Mesenchymal stem cell (in vitro differentiated cells and primary cell): ENCODE results near the gene LDLRAD3.

Source experiments
- DNase-seq: peaks from one replicate; pipeline ENCODE4 v3.0.0-alpha.2; 2013
- H2AFZ ChIP-seq: one replicate; pipeline ENCODE4 v1.6.1; 2013; ENCODE audit warnings: low read depth, mild to moderate bottlenecking, control low read depth, inconsistent platforms, low read length, moderate library complexity
- H2AK5ac ChIP-seq: 2 replicates; pipeline ENCODE4 v1.6.1; 2013; ENCODE audit warnings: low read length, moderate library complexity, mild to moderate bottlenecking, inconsistent platforms; ENCODE audit not compliant: severe bottlenecking
- H2BK120ac ChIP-seq: one replicate; pipeline ENCODE4 v1.6.1; 2013; ENCODE audit warnings: low read depth, mild to moderate bottlenecking, inconsistent platforms, low read length, moderate library complexity
- H2BK12ac ChIP-seq, 2 experiments: one replicate each; pipeline ENCODE4 v1.6.1; 2013; ENCODE audit warnings: inconsistent platforms in 2 of 2, low read length in 2 of 2, mild to moderate bottlenecking in 2 of 2, moderate library complexity in 2 of 2, control low read depth in 1 of 2
- H2BK15ac ChIP-seq: one replicate; pipeline ENCODE4 v1.6.1; 2013; ENCODE audit warnings: mild to moderate bottlenecking, low read depth, inconsistent platforms; ENCODE audit not compliant: poor library complexity, severe bottlenecking
- H2BK5ac ChIP-seq: 2 replicates; pipeline ENCODE4 v1.6.1; 2013; ENCODE audit warnings: low read depth, mild to moderate bottlenecking, low read length, control low read depth, inconsistent platforms; ENCODE audit not compliant: poor library complexity, severe bottlenecking
- H3K14ac ChIP-seq, 2 experiments: one replicate each; pipeline ENCODE4 v1.6.1; 2013; ENCODE audit warnings: inconsistent platforms in 2 of 2, low read length in 2 of 2, control low read depth in 1 of 2, mild to moderate bottlenecking in 1 of 2, moderate library complexity in 1 of 2
- H3K18ac ChIP-seq, 2 experiments: one replicate each; pipeline ENCODE4 v1.6.1; 2013; ENCODE audit warnings: inconsistent platforms in 2 of 2, low read length in 2 of 2, control low read depth in 1 of 2, low read depth in 1 of 2, mild to moderate bottlenecking in 1 of 2
- H3K23ac ChIP-seq, 2 experiments: one replicate each; pipeline ENCODE4 v1.6.1; 2013; ENCODE audit warnings: inconsistent platforms in 2 of 2, low read length in 2 of 2, mild to moderate bottlenecking in 2 of 2, moderate library complexity in 2 of 2, control low read depth in 1 of 2
- H3K27ac ChIP-seq: 2 replicates; pipeline ENCODE4 v1.5.1; 2013; ENCODE audit warnings: mild to moderate bottlenecking, moderate library complexity, low read length, control low read depth, inconsistent platforms; ENCODE audit not compliant: poor library complexity, severe bottlenecking
- H3K27me3 ChIP-seq, 2 experiments: 2 replicates each; pipeline versions ENCODE4 v1.6.1 to v1.7.0; 2013; ENCODE audit warnings: low read length in 2 of 2, mild to moderate bottlenecking in 2 of 2, moderate library complexity in 2 of 2, control low read depth in 1 of 2, inconsistent platforms in 1 of 2; ENCODE audit not compliant: control insufficient read depth in 1 of 2, insufficient read depth in 1 of 2
- H3K36me3 ChIP-seq, 2 experiments: 2 replicates each; pipeline versions ENCODE4 v1.6.1 to v1.7.0; 2013; ENCODE audit warnings: low read length in 2 of 2, control low read depth in 1 of 2, inconsistent platforms in 1 of 2, low read depth in 1 of 2, mild to moderate bottlenecking in 1 of 2; ENCODE audit not compliant: insufficient read depth in 2 of 2, control insufficient read depth in 1 of 2
- H3K4ac ChIP-seq, 2 experiments: one replicate each; pipeline ENCODE4 v1.6.1; 2013; ENCODE audit warnings: inconsistent platforms in 2 of 2, low read length in 2 of 2, mild to moderate bottlenecking in 2 of 2, moderate library complexity in 2 of 2, control low read depth in 1 of 2, low read depth in 1 of 2
- H3K4me1 ChIP-seq: 2 replicates; pipeline ENCODE4 v1.6.1; 2013; ENCODE audit warnings: low read depth, low read length, control low read depth; ENCODE audit not compliant: control insufficient read depth, insufficient read depth
- H3K4me2 ChIP-seq: 2 replicates; pipeline ENCODE4 v1.6.1; 2013; ENCODE audit warnings: low read length, mild to moderate bottlenecking, inconsistent platforms; ENCODE audit not compliant: poor library complexity, severe bottlenecking
- H3K4me3 ChIP-seq, 2 experiments: 2 replicates each; pipeline versions ENCODE4 v1.5.1 to v1.7.0; 2013; ENCODE audit warnings: low read length in 2 of 2, mild to moderate bottlenecking in 2 of 2, control low read depth in 1 of 2, low read depth in 1 of 2; ENCODE audit not compliant: insufficient read depth in 1 of 2
- H3K79me1 ChIP-seq: replicated peaks from 2 replicates; pipeline ENCODE4 v1.6.1; 2013; ENCODE audit warnings: mild to moderate bottlenecking, control low read depth, low read length, inconsistent platforms; ENCODE audit not compliant: poor library complexity, severe bottlenecking
- H3K9ac ChIP-seq: 2 replicates; pipeline ENCODE4 v1.7.0; 2013; ENCODE audit warnings: mild to moderate bottlenecking, low read length, moderate library complexity
- H3K9me3 ChIP-seq: 2 replicates; pipeline ENCODE4 v1.7.0; 2013; ENCODE audit warnings: mild to moderate bottlenecking, low read length; ENCODE audit not compliant: control insufficient read depth
- H4K8ac ChIP-seq: one replicate; pipeline ENCODE4 v1.6.1; 2013; ENCODE audit warnings: inconsistent platforms, mild to moderate bottlenecking, low read length, moderate library complexity
- H4K91ac ChIP-seq: one replicate; pipeline ENCODE4 v1.6.1; 2013; ENCODE audit warnings: mild to moderate bottlenecking, low read length, inconsistent platforms
- WGBS: methylation state at CpG from one replicate; pipeline ENCODE4 v1.1.7; 2013; ENCODE audit warnings: mixed read lengths; 5-methylcytosine and 5-hydroxymethylcytosine counted together

LDLRAD3 gene

GRCh38 chr11:36029616-36030015, 85.8 kb downstream of the LDLRAD3 start:
- Histone ChIP-seq H2AK5ac (no peak overlapping the region), H3K27ac (no peak overlapping the region), H4K91ac (no peak overlapping the region), H3K79me1 (peaks cover 16% of the 10 kb centered on the region), H3K23ac (no peak overlapping the region), H3K9me3 (no peaks in the 10 kb centered on the region), H3K4ac (no peak overlapping the region), H2BK12ac (no peak overlapping the region), H3K14ac (no peak overlapping the region), H2BK15ac (no peak overlapping the region), H3K18ac (no peak overlapping the region), H4K8ac (no peak overlapping the region), H3K4me3 (no peak overlapping the region), H3K9ac (no peak overlapping the region), H3K36me3 (no peaks in the 10 kb centered on the region), H2AFZ (no peak overlapping the region), H2BK5ac (no peak overlapping the region), H3K27me3 (no peaks in the 10 kb centered on the region), H2BK120ac (no peak overlapping the region), H3K4me1 (peaks cover 14% of the 10 kb centered on the region), H3K4me2 (no peak overlapping the region)
- no peak for DNase-seq
- WGBS: 64% methylated on average over 3 of the region's 4 CpGs

DNA sequence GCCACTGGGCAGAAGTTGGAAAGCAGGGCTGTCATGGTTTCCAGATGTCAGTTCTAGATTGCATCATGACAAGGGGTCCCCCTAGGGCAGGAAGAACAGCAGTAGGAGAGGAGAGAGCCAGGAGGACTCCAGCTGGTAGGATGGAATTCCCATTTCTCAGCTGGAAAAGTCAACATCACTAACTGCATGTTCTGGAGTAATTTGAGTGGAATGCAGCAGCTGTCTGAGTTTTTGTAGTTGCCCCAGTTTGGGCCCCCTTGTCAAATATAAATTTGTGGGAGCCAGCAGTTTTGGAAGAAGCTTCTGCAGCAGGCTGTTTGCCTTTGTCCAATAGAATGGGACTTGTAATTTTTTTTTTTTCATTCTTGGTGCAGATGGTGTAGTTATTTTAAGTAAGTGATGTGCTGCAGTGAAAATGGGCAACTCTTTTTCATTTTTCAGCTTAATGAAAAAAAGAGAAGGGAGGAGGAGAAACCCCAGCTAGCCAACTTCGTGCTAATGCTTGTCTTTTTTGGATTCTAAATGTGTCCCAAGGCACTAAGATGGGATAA, 86.9 kb downstream of the LDLRAD3 start:
- no peak overlapping the region for H2AFZ ChIP-seq
- H3K27ac ChIP-seq: no peak overlapping the region
- 25% methylated on average over 1 of the region's 1 CpG for WGBS

GRCh38 chr11:36033082-36033751, 89.4 kb downstream of the LDLRAD3 start:
- Histone ChIP-seq H2BK120ac (no peak overlapping the region), H2AK5ac (no peak overlapping the region), H2BK5ac (no peak overlapping the region), H2BK12ac (peak overlapping the region in 1 of 2 experiments; percentile 51), H3K4me3 (no peak overlapping the region), H3K36me3 (no peaks in the 10 kb centered on the region), H3K79me1 (peaks cover 15% of the 10 kb centered on the region), H3K9ac (no peak overlapping the region), H4K8ac (peak overlapping the region; percentile 45), H3K4me1 (peaks cover 32% of the 10 kb centered on the region), H4K91ac (no peak overlapping the region), H3K27me3 (no peaks in the 10 kb centered on the region), H3K9me3 (no peaks in the 10 kb centered on the region), H2BK15ac (peak overlapping the region; percentile 34), H2AFZ (no peak overlapping the region), H3K4me2 (no peak overlapping the region), H3K14ac (peak overlapping the region in 1 of 2 experiments; percentile 63), H3K4ac (no peak overlapping the region), H3K23ac (no peak overlapping the region), H3K27ac (peak overlapping the region; percentile 56), H3K18ac (peak overlapping the region in 1 of 2 experiments; percentile 6)
- 62% methylated on average over 9 of the region's 9 CpGs for WGBS
- peak; percentile 61 for DNase-seq

More for the DNA sequence above, 86.9 kb downstream of the LDLRAD3 start:
- Histone ChIP-seq H3K79me1 (peaks cover 17% of the 10 kb centered on the region), H3K18ac (no peak overlapping the region), H3K4me1 (peaks cover 18% of the 10 kb centered on the region), H3K9me3 (no peaks in the 10 kb centered on the region), H3K36me3 (no peaks in the 10 kb centered on the region), H3K4me2 (no peak overlapping the region), H2BK120ac (no peak overlapping the region), H3K4ac (no peak overlapping the region), H2BK15ac (no peak overlapping the region), H3K14ac (no peak overlapping the region), H2BK5ac (no peak overlapping the region), H3K9ac (peak overlapping the region; percentile 15), H4K91ac (no peak overlapping the region), H4K8ac (no peak overlapping the region), H3K23ac (no peak overlapping the region), H3K4me3 (no peak overlapping the region), H2BK12ac (peak overlapping the region in 1 of 2 experiments; percentile 28), H2AK5ac (no peak overlapping the region), H3K27me3 (no peaks in the 10 kb centered on the region)
- peak; percentile 75 for DNase-seq

DNA sequence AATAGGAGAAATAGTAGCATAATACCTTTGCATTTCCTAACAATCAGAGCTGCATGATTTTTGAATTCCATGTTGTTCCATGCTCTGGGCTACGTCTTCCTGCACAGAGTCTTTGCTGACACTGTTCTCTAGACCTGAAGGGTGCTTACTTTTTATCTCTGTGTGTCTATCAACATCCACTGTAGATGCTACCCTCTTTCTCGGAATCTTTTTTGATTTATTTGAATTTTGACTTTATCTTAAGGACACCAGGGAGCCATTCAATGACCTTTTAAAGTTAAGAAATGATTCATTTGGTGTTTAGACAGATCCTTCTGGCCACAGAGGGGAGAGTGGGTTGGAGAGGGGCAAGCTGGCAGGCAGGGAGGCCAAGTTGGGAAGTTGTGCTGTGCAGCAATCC, 90.1 kb downstream of the LDLRAD3 start:
- Histone ChIP-seq H3K4ac (peak overlapping the region in 1 of 2 experiments; percentile 74), H2BK15ac (no peak overlapping the region), H2AK5ac (peak overlapping the region; percentile 40), H3K23ac (no peak overlapping the region), H3K4me1 (peaks cover 32% of the 10 kb centered on the region), H3K27me3 (no peaks in the 10 kb centered on the region), H3K36me3 (no peaks in the 10 kb centered on the region), H3K4me3 (no peak overlapping the region), H2BK12ac (peak overlapping the region in 1 of 2 experiments; percentile 43), H4K91ac (no peak overlapping the region), H2BK120ac (no peak overlapping the region), H3K18ac (peak overlapping the region in 1 of 2 experiments; percentile 80), H3K14ac (no peak overlapping the region), H2AFZ (no peak overlapping the region), H3K79me1 (peaks cover 14% of the 10 kb centered on the region), H4K8ac (no peak overlapping the region), H3K9ac (no peak overlapping the region), H3K27ac (no peak overlapping the region), H3K9me3 (no peaks in the 10 kb centered on the region), H3K4me2 (no peak overlapping the region), H2BK5ac (no peak overlapping the region)
- 33% methylated on average over 2 of the region's 2 CpGs for WGBS
- no peak for DNase-seq
